ENCODE measurements around the gene SYCP3.

Gene SYCP3

GRCh38 chr12:101694297-101694848, 44.9 kb downstream of the SYCP3 start:
- no peak for ATAC-seq

GRCh38 chr12:101691503-101692096, 47.7 kb downstream of the SYCP3 start:
- no peak for TF ChIP-seq TOX (CRISPR knock-in tag; IDR thresholded peaks at IDR 0.05; ENCODE audit: borderline replicate concordance)
- TF ChIP-seq CSRNP3 (CRISPR knock-in tag; IDR thresholded peaks at IDR 0.05): no peak
- TF ChIP-seq ZC3H10 (CRISPR knock-in tag; IDR thresholded peaks at IDR 0.05): no peak
- TF ChIP-seq ZNF70 (CRISPR knock-in tag; IDR thresholded peaks at IDR 0.05): no peak
- no peak for TF ChIP-seq ZNF8 (CRISPR knock-in tag; IDR thresholded peaks at IDR 0.05)
- TF ChIP-seq BACH2 (CRISPR knock-in tag; IDR thresholded peaks at IDR 0.05; ENCODE audit: borderline replicate concordance): no peak
- TF ChIP-seq ARNTL (CRISPR knock-in tag; IDR thresholded peaks at IDR 0.05; ENCODE audit: borderline replicate concordance, low read depth): no peak
- TF ChIP-seq SNAI2 (CRISPR knock-in tag; IDR thresholded peaks at IDR 0.05): no peak
- TF ChIP-seq PPARA (CRISPR knock-in tag; IDR thresholded peaks at IDR 0.05; ENCODE audit: borderline replicate concordance): no peak
- TF ChIP-seq POU6F1 (CRISPR knock-in tag; IDR thresholded peaks at IDR 0.05; ENCODE audit: borderline replicate concordance, low read depth): no peak
- TF ChIP-seq ZFP3 (CRISPR knock-in tag; IDR thresholded peaks at IDR 0.05): no peak
- no peak for TF ChIP-seq TSHZ2 (CRISPR knock-in tag; IDR thresholded peaks at IDR 0.05)
- ATAC-seq: no peak

More at GRCh38 chr12:101694297-101694848, 44.9 kb downstream of the SYCP3 start:
- TF ChIP-seq ZFP30 (CRISPR knock-in tag; IDR thresholded peaks at IDR 0.05): no peak
- TF ChIP-seq ISL1 (CRISPR knock-in tag; IDR thresholded peaks at IDR 0.05): no peak

GRCh38 chr12:101690544-101691098, 48.6 kb downstream of the SYCP3 start:
- no peak for ATAC-seq
- TF ChIP-seq SNAI2 (CRISPR knock-in tag; IDR thresholded peaks at IDR 0.05) (no peak), CSRNP3 (CRISPR knock-in tag; IDR thresholded peaks at IDR 0.05) (no peak), ZNF8 (CRISPR knock-in tag; IDR thresholded peaks at IDR 0.05) (no peak), POU6F1 (CRISPR knock-in tag; IDR thresholded peaks at IDR 0.05; ENCODE audit: borderline replicate concordance, low read depth) (no peak), CREB5 (CRISPR knock-in tag; IDR thresholded peaks at IDR 0.05; ENCODE audit: low read depth) (no peak), GLIS3 (CRISPR knock-in tag; IDR thresholded peaks at IDR 0.05) (no peak), ARNTL (CRISPR knock-in tag; IDR thresholded peaks at IDR 0.05; ENCODE audit: borderline replicate concordance, low read depth) (no peak), RARB (CRISPR knock-in tag; IDR thresholded peaks at IDR 0.05) (no peak), ZC3H10 (CRISPR knock-in tag; IDR thresholded peaks at IDR 0.05) (no peak)
